ENCODE measurements around the gene DNAJC19. TPM values are rescaled to one million over a fixed set of nuclear protein-coding genes. Genes with fewer than 3 reads are reported as not detected.

The DNAJC19 gene
- polyA plus RNA-seq, 4 donors, result 74.2 to 84.1 (median 83.2) TPM

DNA sequence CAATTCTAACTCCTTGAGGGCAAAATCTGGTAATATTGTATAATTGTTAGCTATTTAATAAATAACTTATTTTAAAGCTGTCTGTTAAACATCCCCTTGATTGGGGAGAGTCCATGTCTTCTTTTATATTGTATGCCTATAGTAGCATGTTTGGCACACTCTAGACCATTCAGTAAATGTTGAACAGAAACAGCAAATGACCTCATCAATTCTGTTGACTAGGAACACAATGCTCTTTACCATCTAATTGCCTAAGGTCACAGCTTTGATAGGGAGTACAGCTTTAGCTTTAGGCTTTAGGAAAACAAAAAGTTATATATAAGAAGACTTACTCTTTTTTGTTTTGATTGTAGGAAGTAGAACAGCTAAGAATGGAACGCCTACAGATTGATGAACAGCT, 27.0 kb downstream of the DNAJC19 start:
- no peak for DNase-seq (ENCODE audit: low read depth in 4 of 4, low spot score in 3 of 4)

DNA sequence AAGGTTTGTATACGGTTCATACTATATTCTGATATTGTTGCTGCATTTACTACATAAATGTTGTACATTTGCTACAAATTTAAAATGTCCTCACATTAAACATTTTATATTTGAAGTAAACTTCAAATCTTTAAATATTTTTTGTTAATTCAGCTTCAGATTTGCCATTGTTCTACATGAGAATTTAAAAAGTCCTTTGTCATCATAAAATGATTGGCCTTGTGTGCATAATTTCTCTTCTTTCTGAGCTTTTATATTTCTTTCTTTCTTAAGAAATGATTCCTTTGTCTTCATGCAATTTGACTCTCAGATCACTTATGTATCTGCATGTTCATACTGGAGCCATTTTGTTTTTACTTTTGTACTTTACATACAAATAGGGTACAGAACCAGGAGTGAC, 28.0 kb downstream of the DNAJC19 start:
- no peak for DNase-seq (ENCODE audit: low read depth in 4 of 4, low spot score in 3 of 4)

DNA sequence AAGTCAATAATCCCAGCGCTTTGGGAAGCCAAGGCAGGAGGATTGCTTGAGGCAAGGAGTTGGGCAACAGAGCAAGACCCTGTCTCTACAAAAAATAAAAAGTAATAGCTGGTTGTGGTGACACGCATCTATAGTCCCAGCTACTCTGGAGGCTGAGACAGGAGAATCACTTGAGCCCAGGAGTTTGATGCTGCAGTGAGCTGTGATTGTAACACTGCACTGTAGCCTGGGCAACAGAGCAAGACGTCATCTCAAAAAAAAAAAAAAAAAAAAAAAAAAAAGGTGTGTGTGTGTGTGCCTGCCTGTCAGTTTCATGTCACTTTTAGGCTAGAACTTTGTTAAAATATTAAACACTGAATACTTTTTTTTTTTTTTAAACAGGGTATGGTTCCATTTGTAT, 28.4 kb downstream of the DNAJC19 start:
- DNase-seq (ENCODE audit: low read depth in 4 of 4, low spot score in 3 of 4), result no peak

DNA sequence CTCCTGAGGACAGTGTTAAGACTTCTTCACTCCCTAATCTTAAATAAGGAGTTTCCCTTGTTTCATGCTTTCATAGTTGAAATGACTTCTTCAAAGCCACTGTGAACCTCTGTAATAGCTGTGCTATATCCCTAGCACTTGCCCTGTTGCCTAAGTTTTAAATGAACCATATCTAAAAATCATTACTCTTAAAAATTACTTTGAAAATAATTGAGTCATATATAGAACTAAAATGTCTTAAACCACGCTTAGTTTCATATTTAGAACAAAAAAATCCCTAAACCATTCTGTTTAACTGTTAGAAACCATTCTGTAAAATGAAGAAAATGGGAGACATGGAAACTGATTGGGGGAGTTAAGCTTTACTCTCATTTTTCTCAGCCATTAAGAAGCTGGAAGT, 29.8 kb downstream of the DNAJC19 start:
- DNase-seq (ENCODE audit: low read depth in 4 of 4, low spot score in 3 of 4), result no peak

DNA sequence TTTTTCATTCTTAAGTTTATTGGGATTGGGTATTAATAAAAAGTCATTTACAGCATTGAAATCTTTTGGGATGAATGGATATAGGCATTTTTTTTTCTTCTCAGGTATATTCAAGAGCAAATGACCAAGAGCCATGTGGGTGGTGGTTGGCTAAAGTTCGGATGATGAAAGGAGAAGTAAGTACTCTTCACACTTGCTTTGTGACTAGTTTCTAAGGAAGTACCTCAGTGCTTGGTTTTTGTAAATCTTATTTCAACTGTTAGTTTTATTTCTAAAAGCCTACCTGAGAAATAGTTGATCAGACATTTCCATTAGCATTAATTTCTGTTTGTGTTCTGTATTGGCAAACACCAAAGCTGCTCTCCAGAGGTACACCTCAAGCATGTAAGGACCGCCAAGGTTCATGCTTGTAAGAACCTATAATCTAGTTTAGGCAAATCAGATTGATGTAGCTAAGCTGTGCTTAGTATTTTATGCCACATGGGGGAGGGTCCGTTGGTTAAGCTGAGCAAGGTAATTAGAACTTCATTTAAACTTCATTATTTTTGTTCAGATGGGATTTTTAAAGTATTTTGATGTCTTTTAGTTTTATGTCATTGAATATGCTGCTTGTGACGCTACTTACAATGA, 41.7 kb downstream of the DNAJC19 start:
- no peak for DNase-seq (ENCODE audit: low read depth in 4 of 4, low spot score in 3 of 4)

DNA sequence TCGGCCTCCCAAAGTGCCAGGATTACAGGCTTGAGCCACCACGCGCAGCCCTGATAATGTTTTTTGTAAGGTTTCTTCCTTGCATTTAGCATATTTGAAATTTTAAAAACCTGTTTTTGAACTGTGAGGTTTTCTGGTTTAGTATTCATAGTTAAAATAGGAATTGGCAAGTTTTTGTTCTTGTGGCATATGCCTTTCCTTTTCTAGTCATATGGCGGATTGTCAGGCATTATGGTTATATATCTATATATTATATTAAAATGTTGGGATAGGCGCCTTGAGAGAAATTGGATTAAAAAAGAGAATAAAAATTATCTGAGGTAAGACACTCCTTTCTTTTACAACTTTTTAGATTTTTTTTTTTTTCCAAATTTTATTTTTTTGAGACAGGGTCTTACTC, 48.7 kb downstream of the DNAJC19 start:
- DNase-seq (ENCODE audit: low read depth in 4 of 4, low spot score in 3 of 4), result no peak

DNA sequence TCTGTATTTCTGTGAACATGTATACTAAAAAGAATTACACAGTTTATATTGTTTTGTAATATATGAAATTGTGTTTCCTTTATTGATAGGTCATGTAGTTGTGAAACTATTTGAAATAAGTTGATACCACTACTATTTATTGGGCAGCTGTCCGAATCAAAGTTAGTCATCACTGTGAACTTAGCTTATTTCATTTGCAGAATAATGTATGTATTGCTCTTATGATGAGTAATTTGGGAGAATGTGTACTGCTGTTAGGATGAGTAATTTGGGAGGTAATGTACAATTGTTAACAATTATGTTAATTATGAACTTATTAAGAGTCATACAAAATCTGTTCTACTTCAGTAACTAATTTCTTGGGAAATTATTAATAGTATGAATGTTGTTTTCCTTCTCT, 54.9 kb downstream of the DNAJC19 start:
- no peak for DNase-seq (ENCODE audit: low read depth in 4 of 4, low spot score in 3 of 4)

Other genes with a start within 250 kb of the DNAJC19 start
- gene FXR1, start 77.1 kb downstream of the DNAJC19 start, polyA plus RNA-seq (ENCODE audit: insufficient read length in 4 of 4), result 100 to 1,000 TPM; 206 to 219 (median 212) TPM

Data from right renal pelvis (tissue), 4 donors.